HEK293T (cell line): ENCODE measurements around the gene DCAF5.

Source experiments
- ARNT ChIP-seq: fragments of 450-650 bp; IDR thresholded peaks from 2 replicates; pipeline ENCODE4 v1.6.1; 2017; ENCODE audit warnings: mild to moderate bottlenecking
- CTBP1 ChIP-seq: fragments of 450-650 bp; IDR thresholded peaks from 2 replicates; pipeline ENCODE4 v1.6.1; 2016; ENCODE audit warnings: borderline replicate concordance
- FOXA1 ChIP-seq: fragments of 450-650 bp; IDR thresholded peaks from 2 replicates; pipeline ENCODE4 v1.6.1; 2016; ENCODE audit warnings: mild to moderate bottlenecking
- FOXM1 ChIP-seq: fragments of 450-650 bp; IDR thresholded peaks from 2 replicates; pipeline ENCODE4 v1.6.1; 2017; ENCODE audit warnings: mild to moderate bottlenecking, borderline replicate concordance
- LEF1 ChIP-seq: fragments of 450-650 bp; IDR thresholded peaks from 2 replicates; pipeline ENCODE4 v1.6.1; 2017; ENCODE audit warnings: mild to moderate bottlenecking, borderline replicate concordance
- PKNOX1 ChIP-seq: fragments of 450-650 bp; IDR thresholded peaks from 2 replicates; pipeline ENCODE4 v1.6.1; 2016
- SP1 ChIP-seq: fragments of 450-650 bp; IDR thresholded peaks from 2 replicates; pipeline ENCODE4 v1.6.1; 2017
- TARDBP ChIP-seq: fragments of 450-650 bp; IDR thresholded peaks from 2 replicates; pipeline ENCODE4 v1.6.1; 2016

DNA sequence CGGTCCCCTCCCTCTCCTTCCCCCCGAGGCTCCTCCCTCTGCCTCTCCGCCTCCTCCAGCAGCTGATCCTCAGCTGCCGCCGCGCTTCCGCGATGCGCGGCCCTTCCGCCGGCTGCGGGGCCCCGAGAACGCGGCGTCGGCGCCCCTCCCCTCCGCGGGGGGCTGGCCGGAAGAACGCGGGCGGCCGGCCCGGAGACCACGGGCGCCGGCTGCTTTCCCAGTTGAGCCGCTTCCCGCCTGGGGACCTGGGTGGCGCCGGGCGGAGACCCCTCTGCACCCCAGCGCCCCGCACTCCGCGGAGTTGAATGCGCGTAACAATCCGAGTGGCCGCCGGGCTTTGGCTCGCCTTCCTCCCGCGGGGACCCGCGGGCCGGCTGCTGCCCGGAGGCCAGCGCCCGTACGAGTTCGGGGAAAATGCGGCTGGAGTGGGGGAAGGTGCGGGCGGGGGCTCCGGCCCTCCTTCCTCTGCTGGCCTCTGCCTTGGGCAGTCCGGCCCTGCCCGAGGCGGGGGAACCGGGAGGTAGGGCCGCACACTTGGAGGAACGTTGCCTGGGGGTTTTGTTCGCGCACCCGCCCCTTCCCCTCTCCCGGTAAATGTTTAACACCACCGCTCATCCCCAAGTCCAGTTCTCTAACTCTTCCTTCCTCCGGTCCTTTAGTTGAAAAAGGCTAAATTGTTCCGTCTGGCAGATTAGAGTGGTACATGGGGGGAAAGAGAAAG lies 393 bp upstream of the DCAF5 start:
- TF ChIP-seq FOXA1 (no peak), ARNT (no peak), PKNOX1 (no peak), FOXM1 (peak; percentile 1; the same call in 1 of the 2 replicates), TARDBP (no peak), LEF1 (no peak; the same call in 1 of the 2 replicates), SP1 (no peak), CTBP1 (no peak)
